GM18505 (cell line): ENCODE results near the gene GYG1.

Experiments
- ATAC-seq: cut with Tn5 transposase; IDR thresholded peaks from one replicate; pipeline ENCODE4 v1.9.1; 2021; ENCODE audit not compliant: unreplicated experiment
- POLR2A ChIP-seq: IDR thresholded peaks from 4 replicates; pipeline ENCODE4 v1.6.1; 2011; ENCODE audit warnings: borderline replicate concordance; ENCODE audit not compliant: insufficient read depth, insufficient read length; ENCODE audit errors: extremely low read depth

Gene GYG1

DNA sequence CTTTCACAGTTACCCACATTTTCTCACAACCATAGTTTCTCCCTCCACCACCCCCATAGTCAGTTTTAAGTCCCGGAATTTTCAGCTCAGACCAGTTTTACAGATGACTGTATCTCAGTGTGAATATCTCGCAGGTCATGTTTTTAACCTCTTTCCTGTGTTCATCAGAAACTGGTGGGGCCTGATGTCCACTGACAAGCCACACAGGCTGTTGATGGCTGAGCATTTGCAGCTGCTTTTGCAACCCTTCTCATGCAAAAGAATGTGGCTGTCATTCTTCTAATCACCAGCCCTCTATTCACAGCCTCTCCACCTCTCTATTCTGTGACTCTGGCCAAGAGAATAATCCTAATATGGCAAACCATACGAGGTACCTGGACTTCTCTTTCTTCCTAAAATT lies 8.5 kb downstream of the GYG1 start:
- no peak for ATAC-seq

DNA sequence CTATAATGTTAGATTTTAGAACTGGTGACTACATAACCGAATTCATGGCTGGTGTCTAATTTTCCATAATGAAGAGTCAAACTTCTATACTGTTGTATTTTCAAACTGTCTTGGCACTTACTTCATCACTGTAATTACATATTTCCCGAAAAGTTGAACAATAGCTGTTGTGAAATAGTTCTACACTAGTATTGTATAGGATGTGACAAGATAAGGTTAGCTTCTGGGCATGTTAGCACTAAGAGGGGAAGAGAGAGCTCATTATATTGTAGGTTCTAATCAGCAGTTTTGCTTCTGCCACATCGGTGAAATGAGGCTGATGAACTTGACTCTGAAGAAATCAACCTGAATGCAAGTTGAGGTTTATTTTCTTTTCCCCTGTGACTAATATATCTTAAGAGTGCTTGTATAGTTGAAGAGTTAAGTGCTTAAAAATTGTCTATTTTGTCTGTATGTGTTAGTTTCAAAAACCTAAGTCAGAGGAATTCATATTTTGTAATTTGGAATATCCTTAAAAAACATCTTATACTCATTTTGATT lies 8.9 kb downstream of the GYG1 start:
- TF ChIP-seq POLR2A: no peak

More for the DNA sequence above, 8.5 kb downstream of the GYG1 start:
- TF ChIP-seq POLR2A: no peak

GRCh38 chr3:149001727-149002126 lies 10.4 kb downstream of the GYG1 start:
- ATAC-seq: no peak
- no peak for TF ChIP-seq POLR2A

More for the DNA sequence above, 8.9 kb downstream of the GYG1 start:
- no peak for ATAC-seq

- no peak for TF ChIP-seq POLR2A
These were observed 12.4 kb downstream of the GYG1 start for GRCh38 chr3:149003653-149004305.

DNA sequence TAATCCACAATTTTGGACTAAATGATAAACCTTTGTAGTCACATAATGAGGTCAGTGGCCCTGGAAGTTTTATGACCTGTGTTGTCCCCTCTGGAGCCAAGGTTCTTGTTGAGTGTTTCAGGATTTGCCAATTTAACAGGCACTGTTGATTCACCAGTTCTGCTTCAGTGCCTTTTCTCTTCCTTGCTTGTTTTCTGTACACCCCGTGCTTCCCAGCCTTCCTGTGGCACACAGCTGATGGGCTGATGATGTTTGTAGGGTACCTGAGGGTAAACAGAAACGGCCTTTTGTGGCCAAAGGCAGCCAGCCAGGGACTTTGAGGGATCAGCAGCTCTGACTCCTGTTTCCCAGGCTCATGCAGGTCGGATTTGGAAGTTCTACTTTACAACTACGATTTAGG lies 13.3 kb downstream of the GYG1 start:
- ATAC-seq: no peak
- TF ChIP-seq POLR2A: no peak

More at GRCh38 chr3:149003653-149004305, 12.4 kb downstream of the GYG1 start:
- peak; percentile 88 for ATAC-seq

- ATAC-seq: no peak
These were observed 14.1 kb downstream of the GYG1 start for GRCh38 chr3:149005416-149005815.

DNA sequence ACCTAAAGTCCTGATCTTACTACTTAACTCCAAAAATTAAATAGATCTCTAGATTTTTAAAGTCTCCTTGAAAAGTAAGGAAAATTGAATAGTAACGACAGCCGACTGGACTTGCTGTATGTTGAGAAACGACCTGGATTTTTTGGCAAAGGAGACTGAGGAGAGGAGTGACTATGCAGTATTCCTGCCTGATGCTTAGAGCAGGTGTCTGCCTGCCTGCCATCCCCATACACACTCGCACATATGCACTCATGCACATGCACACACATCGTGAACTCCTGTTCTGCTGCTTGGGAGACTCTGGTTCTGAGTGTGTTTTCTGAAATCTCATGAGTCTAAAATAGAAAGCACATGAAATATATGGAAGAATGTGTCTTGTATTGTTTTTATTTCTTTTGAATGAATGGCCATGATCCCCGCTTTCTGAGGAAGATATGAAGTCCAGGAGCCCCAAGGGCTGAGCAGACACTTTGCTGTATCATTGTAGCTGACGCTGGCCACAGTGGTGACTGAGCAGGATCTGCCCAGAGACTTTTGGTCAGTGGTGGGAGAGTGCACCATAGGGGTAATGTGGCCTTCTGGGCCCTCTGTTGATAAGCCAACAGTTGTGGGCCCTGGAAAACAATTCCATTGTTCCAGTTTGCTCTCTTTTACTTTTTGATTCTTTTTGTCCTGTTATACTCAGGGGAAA lies 16.4 kb downstream of the GYG1 start:
- no peak for TF ChIP-seq POLR2A

More at GRCh38 chr3:149005416-149005815, 14.1 kb downstream of the GYG1 start:
- no peak for TF ChIP-seq POLR2A

DNA sequence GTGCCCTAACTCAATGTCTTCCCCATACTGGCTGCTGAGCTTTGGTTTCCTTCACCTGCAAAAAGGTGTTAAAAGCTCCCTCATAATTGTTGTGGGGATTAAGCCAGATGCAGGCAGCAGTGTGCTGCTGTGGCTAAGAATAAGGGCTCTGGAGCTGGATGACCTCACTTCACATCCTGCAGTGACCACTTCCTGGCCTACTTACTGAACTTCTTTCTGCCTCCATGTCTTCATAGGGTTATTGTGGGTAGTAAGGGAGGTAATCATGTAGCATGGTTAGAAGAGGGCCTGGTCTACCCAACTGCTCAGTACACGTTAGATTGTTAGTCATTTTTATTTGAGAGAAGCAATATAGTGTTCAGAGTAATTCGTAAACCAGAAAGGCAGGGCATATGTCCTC lies 18.4 kb downstream of the GYG1 start:
- no peak for TF ChIP-seq POLR2A
- peak; percentile 71 for ATAC-seq

More for the DNA sequence above, 16.4 kb downstream of the GYG1 start:
- ATAC-seq: no peak

GRCh38 chr3:149010504-149010951 lies 19.2 kb downstream of the GYG1 start:
- ATAC-seq: no peak
- TF ChIP-seq POLR2A: no peak

DNA sequence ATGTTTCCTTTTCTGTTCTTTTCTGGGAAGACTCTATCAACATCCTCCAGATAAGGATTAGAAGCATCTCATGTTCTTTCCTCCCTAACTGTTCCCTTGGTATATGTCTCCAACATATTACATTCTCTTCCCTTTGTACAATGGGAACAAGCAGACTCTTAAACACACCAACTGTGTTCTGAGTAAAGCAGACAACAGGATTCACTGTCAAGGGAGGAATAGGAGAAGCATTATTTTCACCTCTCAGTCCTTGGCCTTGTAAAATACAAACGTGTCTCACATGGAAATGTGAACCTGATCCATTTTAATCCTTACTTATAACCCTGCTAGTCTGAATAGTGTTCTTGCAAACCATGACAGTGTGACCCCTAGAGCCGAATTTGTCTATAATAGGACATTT lies 19.6 kb downstream of the GYG1 start:
- no peak for TF ChIP-seq POLR2A
- no peak for ATAC-seq

DNA sequence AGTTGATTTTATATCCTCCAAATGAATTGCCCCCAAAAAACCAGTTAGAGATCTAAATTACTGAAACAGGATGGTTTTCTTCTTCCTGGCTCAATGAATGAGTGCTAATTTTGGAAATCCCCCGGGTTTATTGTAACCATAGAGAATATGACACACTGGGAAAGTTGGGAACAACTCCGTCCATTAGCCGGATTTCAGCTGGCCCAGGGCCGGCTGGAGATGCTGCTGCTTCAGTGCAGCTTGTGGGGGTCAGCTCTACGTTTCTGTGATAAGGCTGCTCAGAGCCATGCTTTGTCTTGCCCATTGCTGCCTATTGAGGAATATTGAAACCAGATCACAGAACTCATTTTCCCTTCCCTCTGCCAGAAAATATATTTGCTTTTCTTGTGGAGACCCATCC lies 20.3 kb downstream of the GYG1 start:
- no peak for TF ChIP-seq POLR2A
- ATAC-seq: no peak

DNA sequence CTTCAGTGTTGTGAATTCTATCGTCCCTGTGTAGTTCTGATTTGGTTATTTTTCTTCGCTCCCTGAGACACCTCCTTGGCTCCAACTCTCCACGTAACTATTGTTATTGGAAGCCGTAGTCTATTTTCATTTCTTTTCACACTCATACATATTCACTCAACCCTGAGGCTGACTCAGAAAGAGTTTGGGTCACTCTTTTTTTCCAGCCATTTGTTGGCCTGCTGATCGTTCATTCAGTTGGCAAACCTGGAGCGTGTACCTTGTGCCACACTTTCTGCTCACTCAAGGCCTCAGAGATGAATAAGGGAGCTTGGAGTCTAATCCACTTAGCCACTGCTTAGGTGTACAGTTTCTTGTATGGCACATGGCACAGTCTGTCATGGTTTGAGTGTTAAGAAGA lies 22.4 kb downstream of the GYG1 start:
- TF ChIP-seq POLR2A: no peak
- ATAC-seq: no peak

GRCh38 chr3:149015393-149015792 lies 24.1 kb downstream of the GYG1 start:
- TF ChIP-seq POLR2A: no peak
- no peak for ATAC-seq

DNA sequence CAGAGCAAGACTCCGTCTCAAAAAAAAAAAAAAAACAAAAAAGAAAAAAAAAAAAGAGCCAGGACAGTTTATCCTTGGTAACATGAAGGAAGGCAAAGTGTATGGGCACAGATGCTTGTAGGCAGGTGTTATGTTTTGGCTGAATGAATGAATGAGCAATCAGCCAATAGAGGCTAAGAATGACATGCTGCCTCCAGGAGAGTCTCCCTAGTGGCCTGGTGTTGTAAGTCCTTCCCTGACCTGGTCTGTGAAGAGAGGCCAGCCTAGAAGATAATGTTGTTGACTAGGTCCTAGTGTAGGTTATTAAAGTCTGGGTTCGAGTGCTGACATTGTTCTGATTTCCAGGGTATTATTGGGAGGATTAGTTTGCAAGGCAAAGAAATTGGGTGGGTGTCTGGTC lies 24.9 kb downstream of the GYG1 start:
- ATAC-seq: no peak

More for the DNA sequence above, 24.9 kb downstream of the GYG1 start:
- no peak for TF ChIP-seq POLR2A
